Skeletal muscle satellite cell (primary cell): ENCODE data around the gene PHPT1.

Experiments used
- H3K27me3 ChIP-seq: 2 replicates; pipeline ENCODE4 v1.7.0; 2013; ENCODE audit warnings: low read length; ENCODE audit not compliant: control insufficient read depth, insufficient read depth
- H3K36me3 ChIP-seq: 2 replicates; pipeline ENCODE4 v1.7.0; 2013; ENCODE audit warnings: mild to moderate bottlenecking, control low read depth, low read length; ENCODE audit not compliant: insufficient read depth
- H3K4me1 ChIP-seq: 2 replicates; pipeline ENCODE4 v1.7.0; 2013; ENCODE audit warnings: low read length; ENCODE audit not compliant: control insufficient read depth, insufficient read depth
- H3K4me2 ChIP-seq: 2 replicates; pipeline ENCODE4 v1.7.0; 2013; ENCODE audit warnings: mild to moderate bottlenecking, low read length
- H3K4me3 ChIP-seq: 2 replicates; pipeline ENCODE4 v1.7.0; 2013; ENCODE audit warnings: low read length
- H3K9ac ChIP-seq: 2 replicates; pipeline ENCODE4 v1.7.0; 2013; ENCODE audit warnings: mild to moderate bottlenecking, low read depth, low read length, moderate library complexity
- H3K9me3 ChIP-seq: replicated peaks from 2 replicates; pipeline ENCODE4 v1.7.0; 2013; ENCODE audit warnings: mild to moderate bottlenecking, control low read depth, low read length

The PHPT1 gene

GRCh38 chr9:136825295-136826187 lies 23.7 kb upstream of the PHPT1 start:
- H3K36me3 ChIP-seq, result peaks cover 40% of the 10 kb centered on the region
- no peak overlapping the region for H3K4me2 ChIP-seq
- H3K4me3 ChIP-seq, result no peak overlapping the region
- H3K27me3 ChIP-seq, result no peaks in the 10 kb centered on the region
- no peaks in the 10 kb centered on the region for H3K4me1 ChIP-seq
- no peak overlapping the region for H3K9ac ChIP-seq
- no peaks in the 10 kb centered on the region for H3K9me3 ChIP-seq

GRCh38 chr9:136826188-136826541 lies 23.0 kb upstream of the PHPT1 start:
- Histone ChIP-seq H3K4me3 (no peak overlapping the region), H3K36me3 (peaks cover 46% of the 10 kb centered on the region), H3K9me3 (no peaks in the 10 kb centered on the region), H3K9ac (no peak overlapping the region), H3K27me3 (no peaks in the 10 kb centered on the region), H3K4me1 (no peaks in the 10 kb centered on the region), H3K4me2 (no peak overlapping the region)

GRCh38 chr9:136826703-136827582 lies 22.3 kb upstream of the PHPT1 start:
- H3K4me3 ChIP-seq, result no peak overlapping the region
- peaks cover 53% of the 10 kb centered on the region for H3K36me3 ChIP-seq
- H3K4me2 ChIP-seq, result no peak overlapping the region
- H3K9me3 ChIP-seq, result no peaks in the 10 kb centered on the region
- H3K27me3 ChIP-seq, result no peaks in the 10 kb centered on the region
- no peak overlapping the region for H3K9ac ChIP-seq
- no peaks in the 10 kb centered on the region for H3K4me1 ChIP-seq

GRCh38 chr9:136827794-136828473 lies 21.3 kb upstream of the PHPT1 start:
- Histone ChIP-seq H3K9me3 (no peaks in the 10 kb centered on the region), H3K27me3 (no peaks in the 10 kb centered on the region), H3K4me3 (no peak overlapping the region), H3K4me2 (no peak overlapping the region), H3K9ac (no peak overlapping the region), H3K4me1 (no peaks in the 10 kb centered on the region), H3K36me3 (peaks cover 59% of the 10 kb centered on the region)

- Histone ChIP-seq H3K4me3 (no peak overlapping the region), H3K4me1 (no peaks in the 10 kb centered on the region), H3K36me3 (peaks cover 58% of the 10 kb centered on the region), H3K27me3 (no peaks in the 10 kb centered on the region), H3K4me2 (no peak overlapping the region), H3K9ac (no peak overlapping the region), H3K9me3 (no peaks in the 10 kb centered on the region)
Observed at GRCh38 chr9:136828474-136829140, 20.6 kb upstream of the PHPT1 start.

GRCh38 chr9:136829412-136829811 lies 19.8 kb upstream of the PHPT1 start:
- Histone ChIP-seq H3K36me3 (peaks cover 53% of the 10 kb centered on the region), H3K4me3 (no peak overlapping the region), H3K9me3 (no peaks in the 10 kb centered on the region)

GRCh38 chr9:136829981-136830885 lies 19.0 kb upstream of the PHPT1 start:
- Histone ChIP-seq H3K36me3 (peaks cover 53% of the 10 kb centered on the region), H3K9me3 (no peaks in the 10 kb centered on the region), H3K27me3 (no peaks in the 10 kb centered on the region), H3K4me1 (no peaks in the 10 kb centered on the region), H3K4me3 (no peak overlapping the region), H3K4me2 (no peak overlapping the region), H3K9ac (no peak overlapping the region)

More at GRCh38 chr9:136829412-136829811, 19.8 kb upstream of the PHPT1 start:
- Histone ChIP-seq H3K4me2 (no peak overlapping the region), H3K4me1 (no peaks in the 10 kb centered on the region), H3K9ac (no peak overlapping the region), H3K27me3 (no peaks in the 10 kb centered on the region)

- H3K4me3 ChIP-seq, result no peak overlapping the region
- no peaks in the 10 kb centered on the region for H3K4me1 ChIP-seq
- no peaks in the 10 kb centered on the region for H3K27me3 ChIP-seq
- H3K9me3 ChIP-seq, result no peaks in the 10 kb centered on the region
- H3K9ac ChIP-seq, result no peak overlapping the region
- H3K4me2 ChIP-seq, result no peak overlapping the region
- H3K36me3 ChIP-seq, result peaks cover 45% of the 10 kb centered on the region
Observed at GRCh38 chr9:136831002-136831719, 18.0 kb upstream of the PHPT1 start.

- no peak overlapping the region for H3K4me2 ChIP-seq
- no peak overlapping the region for H3K9ac ChIP-seq
- H3K36me3 ChIP-seq, result peaks cover 40% of the 10 kb centered on the region
Observed at GRCh38 chr9:136831720-136832104, 17.5 kb upstream of the PHPT1 start.

GRCh38 chr9:136832581-136832980 lies 16.6 kb upstream of the PHPT1 start:
- Histone ChIP-seq H3K36me3 (peaks cover 38% of the 10 kb centered on the region), H3K27me3 (no peaks in the 10 kb centered on the region), H3K4me2 (no peak overlapping the region), H3K9me3 (no peaks in the 10 kb centered on the region), H3K9ac (no peak overlapping the region), H3K4me3 (no peak overlapping the region), H3K4me1 (no peaks in the 10 kb centered on the region)

More at GRCh38 chr9:136831720-136832104, 17.5 kb upstream of the PHPT1 start:
- no peaks in the 10 kb centered on the region for H3K9me3 ChIP-seq
- H3K4me1 ChIP-seq, result no peaks in the 10 kb centered on the region
- H3K4me3 ChIP-seq, result no peak overlapping the region
- H3K27me3 ChIP-seq, result no peaks in the 10 kb centered on the region
